Keratinocyte (primary cell): ENCODE measurements around the gene BCAS3.

ENCODE experiments used
- CTCF ChIP-seq, 3 experiments: IDR thresholded peaks in 1 of 3; conservative IDR thresholded peaks in 1 of 3; optimal IDR thresholded peaks in 1 of 3; 2 replicates in 2 of 3; 3 replicates in 1 of 3; pipeline versions ENCODE3 to v1.5.1; 2011; ENCODE audit warnings: low read length in 3 of 3, mild to moderate bottlenecking in 3 of 3, moderate library complexity in 2 of 3, control low read depth in 1 of 3, inconsistent platforms in 1 of 3; ENCODE audit not compliant: insufficient read depth in 2 of 3; ENCODE audit errors: extremely low read depth in 1 of 3
- EZH2 ChIP-seq: IDR thresholded peaks from one replicate; pipeline ENCODE4 v1.6.1; 2012; ENCODE audit warnings: inconsistent platforms, mild to moderate bottlenecking, low read length, moderate library complexity

GRCh38 chr17:61053469-61053868 is 375.8 kb downstream of the BCAS3 start:
- TF ChIP-seq EZH2 (no peak), CTCF (optimal IDR thresholded peaks at IDR 0.05 in 1 of 3, IDR thresholded peaks at IDR 0.05 in 1 of 3, conservative IDR thresholded peaks at IDR 0.05 in 1 of 3; ENCODE audit: extremely low read depth in 1 of 3, insufficient read depth in 2 of 3, low read length in 3 of 3) (no peak)
